Right lobe of liver (tissue), 4 donors: Measurements from ENCODE around the gene FAM149A.

Experiments used
- POLR2A ChIP-seq: fragments of 450-650 bp; IDR thresholded peaks from one replicate; pipeline ENCODE4 v1.6.1; 2017; ENCODE audit warnings: antibody characterized with exemption, mild to moderate bottlenecking
- TF ChIP-seq, protein P1 (sequence below), 4 donors: fragments of 200-600 bp in 3 of 4; fragments of 450-650 bp in 1 of 4; IDR thresholded peaks; one replicate each; pipeline versions ENCODE4 v1.5.1 to v1.8.0; 2016 to 2022; ENCODE audit warnings: antibody characterized with exemption in 4 of 4, mild to moderate bottlenecking in 2 of 4
- donor health status: DM: no; HTN: no; CAD: no.
- donor health status: DM: no; HTN: no; CAD: no.
- donor health status: DM: no; HTN: yes; CAD: no.

DNA sequence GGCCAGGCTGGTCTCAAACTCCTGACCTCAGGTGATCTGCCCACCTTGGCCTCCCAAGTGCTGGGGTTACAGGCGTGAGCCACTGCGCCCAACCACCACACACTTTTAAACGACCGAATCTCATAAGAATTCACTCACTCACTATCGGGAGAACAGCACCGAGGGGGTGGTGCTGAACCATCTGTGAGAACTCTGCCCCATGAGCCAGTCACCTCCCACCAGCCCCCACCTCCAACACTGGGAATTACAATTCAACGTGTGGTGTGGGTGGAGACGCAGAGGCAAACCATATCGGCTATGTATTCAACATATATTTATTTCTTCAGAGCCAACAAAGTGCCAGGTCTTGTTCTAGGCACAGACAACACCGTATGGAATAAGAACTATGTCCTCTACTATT lies 32.0 kb upstream of the FAM149A start:
- no peak for TF ChIP-seq POLR2A
- TF ChIP-seq, protein P1, sequence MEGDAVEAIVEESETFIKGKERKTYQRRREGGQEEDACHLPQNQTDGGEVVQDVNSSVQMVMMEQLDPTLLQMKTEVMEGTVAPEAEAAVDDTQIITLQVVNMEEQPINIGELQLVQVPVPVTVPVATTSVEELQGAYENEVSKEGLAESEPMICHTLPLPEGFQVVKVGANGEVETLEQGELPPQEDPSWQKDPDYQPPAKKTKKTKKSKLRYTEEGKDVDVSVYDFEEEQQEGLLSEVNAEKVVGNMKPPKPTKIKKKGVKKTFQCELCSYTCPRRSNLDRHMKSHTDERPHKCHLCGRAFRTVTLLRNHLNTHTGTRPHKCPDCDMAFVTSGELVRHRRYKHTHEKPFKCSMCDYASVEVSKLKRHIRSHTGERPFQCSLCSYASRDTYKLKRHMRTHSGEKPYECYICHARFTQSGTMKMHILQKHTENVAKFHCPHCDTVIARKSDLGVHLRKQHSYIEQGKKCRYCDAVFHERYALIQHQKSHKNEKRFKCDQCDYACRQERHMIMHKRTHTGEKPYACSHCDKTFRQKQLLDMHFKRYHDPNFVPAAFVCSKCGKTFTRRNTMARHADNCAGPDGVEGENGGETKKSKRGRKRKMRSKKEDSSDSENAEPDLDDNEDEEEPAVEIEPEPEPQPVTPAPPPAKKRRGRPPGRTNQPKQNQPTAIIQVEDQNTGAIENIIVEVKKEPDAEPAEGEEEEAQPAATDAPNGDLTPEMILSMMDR (IDR thresholded peaks at IDR 0.05), result no peak
